ENCODE data around the gene AUTS2. TPM values are rescaled to one million over a fixed set of nuclear protein-coding genes. Genes with fewer than 3 reads are reported as not detected.

Gene AUTS2
- total RNA-seq, 3 donors from 2014 or later, result 31.5 to 94.3 (median 81.3) TPM

DNA sequence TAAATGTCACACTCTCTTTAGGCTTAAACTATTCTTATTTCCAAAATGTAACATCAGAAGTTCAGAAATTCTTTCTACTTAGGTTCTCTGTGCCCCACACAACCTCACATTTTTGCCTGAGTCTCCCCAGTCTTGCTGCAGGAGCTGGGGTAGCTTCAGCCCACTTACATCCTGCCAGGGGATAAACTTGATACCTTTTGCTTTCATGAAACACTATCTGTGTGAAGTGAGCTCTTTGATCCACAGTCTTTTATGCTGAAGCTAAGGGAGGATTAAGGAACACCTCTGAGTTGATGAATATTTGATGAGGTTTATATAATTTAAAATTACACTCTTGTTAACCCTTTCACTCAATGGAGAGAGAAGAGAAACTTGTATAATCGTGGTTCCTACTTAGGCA is 341.0 kb downstream of the AUTS2 start:
- H3K36me3 ChIP-seq, result no peaks in the 10 kb centered on the region
- H3K4me1 ChIP-seq, result no peaks in the 10 kb centered on the region
- intact Hi-C loops (cut with DNase I; ENCODE audit: low total_unique reads), result no loop called here
- no peak overlapping the region for H3K4me3 ChIP-seq
- no peaks in the 10 kb centered on the region for H3K27me3 ChIP-seq
- TF ChIP-seq POLR2AphosphoS5 (IDR thresholded peaks at IDR 0.05), result no peak
- no peak for TF ChIP-seq POLR2A (IDR thresholded peaks at IDR 0.05)
- TF ChIP-seq, protein P1, sequence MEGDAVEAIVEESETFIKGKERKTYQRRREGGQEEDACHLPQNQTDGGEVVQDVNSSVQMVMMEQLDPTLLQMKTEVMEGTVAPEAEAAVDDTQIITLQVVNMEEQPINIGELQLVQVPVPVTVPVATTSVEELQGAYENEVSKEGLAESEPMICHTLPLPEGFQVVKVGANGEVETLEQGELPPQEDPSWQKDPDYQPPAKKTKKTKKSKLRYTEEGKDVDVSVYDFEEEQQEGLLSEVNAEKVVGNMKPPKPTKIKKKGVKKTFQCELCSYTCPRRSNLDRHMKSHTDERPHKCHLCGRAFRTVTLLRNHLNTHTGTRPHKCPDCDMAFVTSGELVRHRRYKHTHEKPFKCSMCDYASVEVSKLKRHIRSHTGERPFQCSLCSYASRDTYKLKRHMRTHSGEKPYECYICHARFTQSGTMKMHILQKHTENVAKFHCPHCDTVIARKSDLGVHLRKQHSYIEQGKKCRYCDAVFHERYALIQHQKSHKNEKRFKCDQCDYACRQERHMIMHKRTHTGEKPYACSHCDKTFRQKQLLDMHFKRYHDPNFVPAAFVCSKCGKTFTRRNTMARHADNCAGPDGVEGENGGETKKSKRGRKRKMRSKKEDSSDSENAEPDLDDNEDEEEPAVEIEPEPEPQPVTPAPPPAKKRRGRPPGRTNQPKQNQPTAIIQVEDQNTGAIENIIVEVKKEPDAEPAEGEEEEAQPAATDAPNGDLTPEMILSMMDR (IDR thresholded peaks at IDR 0.05), result no peak
- H3K9me3 ChIP-seq, result no peaks in the 10 kb centered on the region
- DNase-seq (ENCODE audit: low spot score in 2 of 2), result no peak
- H3K27ac ChIP-seq, result no peak overlapping the region

DNA sequence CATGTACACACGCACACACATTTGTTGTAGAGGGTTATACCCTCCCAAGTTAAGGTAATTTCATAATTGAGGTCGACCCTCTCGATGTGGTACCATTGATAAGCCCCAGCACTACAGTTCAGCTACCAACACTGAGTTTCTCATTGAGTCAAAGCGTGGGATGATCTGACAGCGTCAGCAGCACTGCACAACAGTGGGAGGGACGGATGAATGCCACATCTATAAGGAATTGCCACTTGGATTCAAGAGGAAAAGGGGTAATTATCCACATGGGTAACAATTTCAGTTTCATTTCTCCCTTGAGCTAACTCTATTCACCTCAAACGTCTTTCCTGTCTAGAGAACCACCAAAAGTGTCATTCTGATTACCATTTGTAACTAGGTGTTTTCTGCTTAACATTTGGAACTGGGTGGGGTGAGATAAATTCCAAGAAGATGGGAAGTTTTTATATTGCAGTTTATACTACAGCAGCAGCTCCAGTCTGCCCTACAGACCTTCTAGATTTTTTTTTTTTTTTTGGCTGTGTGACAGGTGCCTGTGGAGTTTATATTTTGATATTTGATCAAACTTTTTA is 342.9 kb downstream of the AUTS2 start:
- TF ChIP-seq, protein P1 (IDR thresholded peaks at IDR 0.05), result no peak
- TF ChIP-seq POLR2AphosphoS5 (IDR thresholded peaks at IDR 0.05), result no peak
- TF ChIP-seq POLR2A (IDR thresholded peaks at IDR 0.05), result no peak
- H3K4me1 ChIP-seq, result no peaks in the 10 kb centered on the region
- no peak for DNase-seq (ENCODE audit: low spot score in 2 of 2)
- no peaks in the 10 kb centered on the region for H3K36me3 ChIP-seq
- intact Hi-C loops (cut with DNase I; ENCODE audit: low total_unique reads), result no loop called here
- no peak overlapping the region for H3K4me3 ChIP-seq
- H3K9me3 ChIP-seq, result no peaks in the 10 kb centered on the region
- no peaks in the 10 kb centered on the region for H3K27me3 ChIP-seq
- H3K27ac ChIP-seq, result no peak overlapping the region

DNA sequence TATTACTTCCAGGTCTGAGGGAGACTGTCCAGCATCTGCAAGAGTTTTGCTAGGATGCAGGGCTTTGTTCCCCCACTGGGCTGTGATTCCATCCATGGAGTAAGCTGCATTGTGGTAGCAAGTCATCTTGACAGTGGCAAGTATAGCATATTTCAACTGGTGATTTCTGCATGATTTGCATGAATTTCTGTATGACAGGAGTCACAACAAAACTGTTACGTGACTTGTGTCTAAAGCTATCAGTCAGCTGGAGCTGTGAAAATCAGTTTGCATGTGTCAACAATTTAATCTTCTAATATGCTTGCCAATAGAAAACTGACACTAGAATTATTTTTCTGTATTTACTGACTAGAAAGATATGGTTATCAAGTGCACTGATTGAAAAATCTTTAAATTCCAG is 344.3 kb downstream of the AUTS2 start:
- Histone ChIP-seq H3K27me3 (no peaks in the 10 kb centered on the region), H3K36me3 (no peaks in the 10 kb centered on the region), H3K4me3 (no peak overlapping the region), H3K4me1 (no peaks in the 10 kb centered on the region), H3K9me3 (no peaks in the 10 kb centered on the region), H3K27ac (no peak overlapping the region)
- no peak for DNase-seq (ENCODE audit: low spot score in 2 of 2)
- TF ChIP-seq POLR2AphosphoS5 (IDR thresholded peaks at IDR 0.05) (no peak), POLR2A (IDR thresholded peaks at IDR 0.05) (no peak)
- intact Hi-C loops (cut with DNase I; ENCODE audit: low total_unique reads), result no loop called here

DNA sequence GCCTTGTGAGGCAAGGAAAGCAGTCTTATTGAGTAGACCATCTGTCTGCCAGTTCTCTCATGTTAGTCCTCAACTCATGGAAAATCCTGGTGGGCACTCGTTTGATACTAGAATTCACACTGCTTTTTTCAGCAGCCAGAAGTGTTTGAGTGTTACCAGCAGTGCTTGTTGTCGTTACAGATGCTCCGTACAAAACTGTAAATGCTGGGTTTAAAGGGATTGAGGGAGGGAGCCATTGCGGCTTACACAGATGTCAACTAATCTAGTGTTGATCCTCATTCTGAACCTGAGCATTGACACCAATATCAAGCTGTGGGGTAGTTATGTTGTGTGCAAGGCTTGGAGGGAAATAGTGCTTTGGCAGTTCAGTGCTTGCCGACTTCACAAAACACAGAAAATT is 348.6 kb downstream of the AUTS2 start:
- DNase-seq (ENCODE audit: low spot score in 2 of 2), result no peak
- Histone ChIP-seq H3K36me3 (no peaks in the 10 kb centered on the region), H3K4me1 (no peaks in the 10 kb centered on the region), H3K9me3 (no peaks in the 10 kb centered on the region), H3K27me3 (no peaks in the 10 kb centered on the region), H3K27ac (no peak overlapping the region), H3K4me3 (no peak overlapping the region)
- TF ChIP-seq POLR2A (IDR thresholded peaks at IDR 0.05) (no peak), POLR2AphosphoS5 (IDR thresholded peaks at IDR 0.05) (no peak)
- TF ChIP-seq, protein P1 (IDR thresholded peaks at IDR 0.05), result no peak
- intact Hi-C loops (cut with DNase I; ENCODE audit: low total_unique reads), result no loop called here

DNA sequence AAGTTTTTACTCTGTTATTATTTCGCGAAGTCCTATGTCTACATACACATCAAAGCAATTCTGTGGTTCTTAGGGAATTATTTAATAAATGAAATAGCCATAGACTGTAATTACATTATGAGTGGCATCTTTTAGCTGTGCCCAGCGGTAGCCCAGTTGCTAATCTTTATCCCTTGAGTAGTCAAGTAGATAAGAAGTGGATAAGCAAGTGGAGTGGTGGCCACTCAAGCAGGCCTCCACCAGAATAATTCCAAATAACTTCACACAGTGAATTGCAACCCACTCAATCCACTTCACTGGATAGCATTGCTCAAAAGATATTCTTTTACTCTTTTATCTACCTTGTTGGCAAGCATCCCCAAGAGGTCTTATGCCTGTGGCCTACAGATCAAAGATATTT is 349.7 kb downstream of the AUTS2 start:
- intact Hi-C loops (cut with DNase I; ENCODE audit: low total_unique reads), result no loop called here
- DNase-seq (ENCODE audit: low spot score in 2 of 2), result no peak
- Histone ChIP-seq H3K27me3 (no peaks in the 10 kb centered on the region), H3K4me1 (no peaks in the 10 kb centered on the region), H3K36me3 (no peaks in the 10 kb centered on the region), H3K27ac (no peak overlapping the region), H3K9me3 (no peaks in the 10 kb centered on the region), H3K4me3 (no peak overlapping the region)
- TF ChIP-seq, protein P1 (IDR thresholded peaks at IDR 0.05), result no peak
- TF ChIP-seq POLR2AphosphoS5 (IDR thresholded peaks at IDR 0.05) (no peak), POLR2A (IDR thresholded peaks at IDR 0.05) (no peak)

DNA sequence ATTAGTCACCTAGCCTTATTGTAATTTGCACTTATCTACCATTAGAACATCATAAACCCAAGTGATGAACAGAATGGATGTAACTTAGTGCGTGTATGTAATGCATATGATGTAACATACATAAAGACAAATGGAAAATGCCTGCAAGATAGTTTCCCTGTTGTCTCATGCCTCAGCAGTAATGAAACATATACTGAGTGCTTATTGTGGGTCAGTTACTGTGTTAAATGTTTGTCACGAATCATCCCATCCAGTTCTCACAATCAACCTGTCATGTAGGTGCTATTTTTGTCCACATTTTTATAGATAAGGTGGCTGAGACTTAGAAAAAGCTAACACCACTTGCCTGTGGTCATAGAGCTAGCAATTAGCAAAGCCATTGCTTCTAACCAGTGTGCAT is 350.8 kb downstream of the AUTS2 start:
- no peak overlapping the region for H3K4me3 ChIP-seq
- no peak for TF ChIP-seq POLR2AphosphoS5 (IDR thresholded peaks at IDR 0.05)
- TF ChIP-seq, protein P1 (IDR thresholded peaks at IDR 0.05), result no peak
- no peak for TF ChIP-seq POLR2A (IDR thresholded peaks at IDR 0.05)
- no peaks in the 10 kb centered on the region for H3K4me1 ChIP-seq
- DNase-seq (ENCODE audit: low spot score in 2 of 2), result no peak
- H3K9me3 ChIP-seq, result no peaks in the 10 kb centered on the region
- no peak overlapping the region for H3K27ac ChIP-seq
- H3K27me3 ChIP-seq, result no peaks in the 10 kb centered on the region
- intact Hi-C loops (cut with DNase I; ENCODE audit: low total_unique reads), result no loop called here
- H3K36me3 ChIP-seq, result no peaks in the 10 kb centered on the region

All from breast epithelium (tissue), 4 donors.